ENCODE results near the gene WASF1.
A peak's percentile ranks its signal among the peaks of the same experiment; 100 is the strongest.

Gene WASF1

GRCh38 chr6:110191477-110191876 is 12.0 kb upstream of the WASF1 start:
- H3K4me3 ChIP-seq (ENCODE audit: low read length): no peak overlapping the region
- H3K9ac ChIP-seq (ENCODE audit: low read length): no peak overlapping the region
- no peaks in the 10 kb centered on the region for H3K27me3 ChIP-seq (ENCODE audit: control insufficient read depth, insufficient read depth, low read length)
- H3K4me1 ChIP-seq (ENCODE audit: control insufficient read depth, insufficient read depth, low read length): no peaks in the 10 kb centered on the region
- peaks cover 2% of the 10 kb centered on the region for H3K36me3 ChIP-seq (ENCODE audit: control insufficient read depth, insufficient read depth, low read length)
- no peak overlapping the region for H3K27ac ChIP-seq (ENCODE audit: low read depth, low read length)

GRCh38 chr6:110190726-110191125 is 11.3 kb upstream of the WASF1 start:
- Histone ChIP-seq H3K9ac (ENCODE audit: low read length) (no peak overlapping the region), H3K27me3 (ENCODE audit: control insufficient read depth, insufficient read depth, low read length) (no peaks in the 10 kb centered on the region), H3K4me3 (ENCODE audit: low read length) (no peak overlapping the region), H3K27ac (ENCODE audit: low read depth, low read length) (no peak overlapping the region), H3K4me1 (ENCODE audit: control insufficient read depth, insufficient read depth, low read length) (no peaks in the 10 kb centered on the region), H3K36me3 (ENCODE audit: control insufficient read depth, insufficient read depth, low read length) (peaks cover 2% of the 10 kb centered on the region)

- H3K27me3 ChIP-seq (ENCODE audit: control insufficient read depth, insufficient read depth, low read length): no peaks in the 10 kb centered on the region
- H3K27ac ChIP-seq (ENCODE audit: low read depth, low read length): no peak overlapping the region
- no peaks in the 10 kb centered on the region for H3K4me1 ChIP-seq (ENCODE audit: control insufficient read depth, insufficient read depth, low read length)
- no peak overlapping the region for H3K4me3 ChIP-seq (ENCODE audit: low read length)
- H3K9ac ChIP-seq (ENCODE audit: low read length): no peak overlapping the region
- H3K36me3 ChIP-seq (ENCODE audit: control insufficient read depth, insufficient read depth, low read length): no peaks in the 10 kb centered on the region
These were observed 9.3 kb upstream of the WASF1 start for GRCh38 chr6:110188791-110189190.

GRCh38 chr6:110185879-110186278 is 6.4 kb upstream of the WASF1 start:
- H3K27ac ChIP-seq (ENCODE audit: low read depth, low read length): no peak overlapping the region
- no peak overlapping the region for H3K9ac ChIP-seq (ENCODE audit: low read length)
- H3K4me1 ChIP-seq (ENCODE audit: control insufficient read depth, insufficient read depth, low read length): peaks cover 9% of the 10 kb centered on the region
- H3K36me3 ChIP-seq (ENCODE audit: control insufficient read depth, insufficient read depth, low read length): no peaks in the 10 kb centered on the region
- no peaks in the 10 kb centered on the region for H3K27me3 ChIP-seq (ENCODE audit: control insufficient read depth, insufficient read depth, low read length)
- H3K4me3 ChIP-seq (ENCODE audit: low read length): no peak overlapping the region

GRCh38 chr6:110183292-110183885 is 3.9 kb upstream of the WASF1 start:
- Histone ChIP-seq H3K4me3 (ENCODE audit: low read length) (no peak overlapping the region), H3K27me3 (ENCODE audit: control insufficient read depth, insufficient read depth, low read length) (no peaks in the 10 kb centered on the region), H3K27ac (ENCODE audit: low read depth, low read length) (no peak overlapping the region), H3K4me1 (ENCODE audit: control insufficient read depth, insufficient read depth, low read length) (peaks cover 10% of the 10 kb centered on the region), H3K9ac (ENCODE audit: low read length) (no peak overlapping the region), H3K36me3 (ENCODE audit: control insufficient read depth, insufficient read depth, low read length) (peaks cover 2% of the 10 kb centered on the region)

- peaks cover 2% of the 10 kb centered on the region for H3K36me3 ChIP-seq (ENCODE audit: control insufficient read depth, insufficient read depth, low read length)
- no peaks in the 10 kb centered on the region for H3K27me3 ChIP-seq (ENCODE audit: control insufficient read depth, insufficient read depth, low read length)
- no peak overlapping the region for H3K27ac ChIP-seq (ENCODE audit: low read depth, low read length)
- peak overlapping the region; percentile 94 for H3K4me3 ChIP-seq (ENCODE audit: low read length)
- H3K9ac ChIP-seq (ENCODE audit: low read length): no peak overlapping the region
- H3K4me1 ChIP-seq (ENCODE audit: control insufficient read depth, insufficient read depth, low read length): peaks cover 10% of the 10 kb centered on the region
These were observed 1.9 kb upstream of the WASF1 start for GRCh38 chr6:110181131-110182030.

- Histone ChIP-seq H3K4me3 (ENCODE audit: low read length) (peak within 1 kb of the TSS; percentile 94), H3K27ac (ENCODE audit: low read depth, low read length) (peak within 1 kb of the TSS; percentile 88), H3K4me1 (ENCODE audit: control insufficient read depth, insufficient read depth, low read length) (peaks cover 10% of the 10 kb centered on the region), H3K36me3 (ENCODE audit: control insufficient read depth, insufficient read depth, low read length) (peaks cover 2% of the 10 kb centered on the region), H3K9ac (ENCODE audit: low read length) (peak within 1 kb of the TSS; percentile 64), H3K27me3 (ENCODE audit: control insufficient read depth, insufficient read depth, low read length) (no peaks in the 10 kb centered on the region)
These were observed 948 bp upstream of the WASF1 start, which contains the start of gene CDC40 for GRCh38 chr6:110180228-110181008. Gene CDC40, plus strand, starts transcription at chr6:110180427. Its CDS starts 18 bp downstream, at chr6:110180445.

- Histone ChIP-seq H3K36me3 (ENCODE audit: control insufficient read depth, insufficient read depth, low read length) (peaks cover 2% of the 10 kb centered on the region), H3K27ac (ENCODE audit: low read depth, low read length) (peak overlapping the region; percentile 88), H3K4me1 (ENCODE audit: control insufficient read depth, insufficient read depth, low read length) (peaks cover 10% of the 10 kb centered on the region), H3K9ac (ENCODE audit: low read length) (peak overlapping the region; percentile 64), H3K27me3 (ENCODE audit: control insufficient read depth, insufficient read depth, low read length) (no peaks in the 10 kb centered on the region), H3K4me3 (ENCODE audit: low read length) (peak overlapping the region; percentile 89)
These were observed 654 bp downstream of the WASF1 start for GRCh38 chr6:110178626-110179405.

GRCh38 chr6:110173506-110174132 is 5.9 kb downstream of the WASF1 start:
- Histone ChIP-seq H3K27me3 (ENCODE audit: control insufficient read depth, insufficient read depth, low read length) (no peaks in the 10 kb centered on the region), H3K4me1 (ENCODE audit: control insufficient read depth, insufficient read depth, low read length) (no peaks in the 10 kb centered on the region), H3K27ac (ENCODE audit: low read depth, low read length) (no peak overlapping the region), H3K4me3 (ENCODE audit: low read length) (no peak overlapping the region), H3K36me3 (ENCODE audit: control insufficient read depth, insufficient read depth, low read length) (no peaks in the 10 kb centered on the region), H3K9ac (ENCODE audit: low read length) (no peak overlapping the region)

GRCh38 chr6:110170081-110170480 is 9.4 kb downstream of the WASF1 start:
- no peak overlapping the region for H3K27ac ChIP-seq (ENCODE audit: low read depth, low read length)
- H3K4me3 ChIP-seq (ENCODE audit: low read length): no peak overlapping the region
- no peak overlapping the region for H3K9ac ChIP-seq (ENCODE audit: low read length)
- H3K27me3 ChIP-seq (ENCODE audit: control insufficient read depth, insufficient read depth, low read length): no peaks in the 10 kb centered on the region
- H3K36me3 ChIP-seq (ENCODE audit: control insufficient read depth, insufficient read depth, low read length): no peaks in the 10 kb centered on the region
- H3K4me1 ChIP-seq (ENCODE audit: control insufficient read depth, insufficient read depth, low read length): no peaks in the 10 kb centered on the region

GRCh38 chr6:110158479-110158878 is 21.0 kb downstream of the WASF1 start:
- Histone ChIP-seq H3K27ac (ENCODE audit: low read depth, low read length) (no peak overlapping the region), H3K4me3 (ENCODE audit: low read length) (no peak overlapping the region), H3K27me3 (ENCODE audit: control insufficient read depth, insufficient read depth, low read length) (no peaks in the 10 kb centered on the region), H3K4me1 (ENCODE audit: control insufficient read depth, insufficient read depth, low read length) (no peaks in the 10 kb centered on the region), H3K9ac (ENCODE audit: low read length) (no peak overlapping the region), H3K36me3 (ENCODE audit: control insufficient read depth, insufficient read depth, low read length) (no peaks in the 10 kb centered on the region)

All from rectal smooth muscle tissue (tissue), 1 donor.